OCI-M1 (cell line): ENCODE measurements around the gene B3GAT1.

Experiments used
- DNase-seq: peaks from one replicate; lab custom pipeline; 2025; lab: John Stamatoyannopoulos, UW

B3GAT1 gene

DNA sequence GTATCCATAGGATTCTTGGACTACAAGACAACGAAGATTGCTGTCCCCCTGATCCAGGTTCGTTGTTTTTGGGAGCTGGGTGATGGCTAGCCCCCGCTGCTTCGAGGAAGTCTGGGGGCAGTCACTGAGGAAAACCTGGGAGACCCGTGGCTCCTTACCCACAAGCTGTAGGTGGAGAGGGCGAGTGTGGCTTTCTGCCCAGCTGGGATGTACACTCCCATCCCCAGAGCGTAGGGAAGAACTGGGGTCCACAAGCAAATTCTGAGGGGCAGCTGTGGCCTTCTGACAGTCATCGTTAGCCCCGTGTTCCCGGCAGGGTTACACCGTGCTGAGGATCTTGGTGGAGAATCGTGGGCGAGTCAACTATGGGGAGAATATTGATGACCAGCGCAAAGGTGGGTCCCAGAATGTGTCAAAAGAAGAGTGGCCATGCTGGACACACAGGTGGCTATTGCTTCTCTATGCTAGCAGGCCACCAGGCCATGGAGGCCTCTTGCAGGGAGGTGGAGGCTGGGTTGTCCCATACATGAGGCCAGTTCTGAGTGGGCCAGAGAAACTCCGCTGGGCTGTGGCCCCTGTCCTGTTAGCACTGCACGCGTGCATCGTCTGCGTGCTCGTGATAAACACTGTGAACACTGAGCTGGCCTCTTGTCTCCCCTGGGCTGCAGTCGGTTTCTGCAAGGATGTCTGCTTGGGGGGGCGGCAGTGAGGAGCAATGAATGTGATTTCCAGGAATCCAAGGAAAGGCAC is 40.4 kb downstream of the B3GAT1 start:
- DNase-seq, result no peak

DNA sequence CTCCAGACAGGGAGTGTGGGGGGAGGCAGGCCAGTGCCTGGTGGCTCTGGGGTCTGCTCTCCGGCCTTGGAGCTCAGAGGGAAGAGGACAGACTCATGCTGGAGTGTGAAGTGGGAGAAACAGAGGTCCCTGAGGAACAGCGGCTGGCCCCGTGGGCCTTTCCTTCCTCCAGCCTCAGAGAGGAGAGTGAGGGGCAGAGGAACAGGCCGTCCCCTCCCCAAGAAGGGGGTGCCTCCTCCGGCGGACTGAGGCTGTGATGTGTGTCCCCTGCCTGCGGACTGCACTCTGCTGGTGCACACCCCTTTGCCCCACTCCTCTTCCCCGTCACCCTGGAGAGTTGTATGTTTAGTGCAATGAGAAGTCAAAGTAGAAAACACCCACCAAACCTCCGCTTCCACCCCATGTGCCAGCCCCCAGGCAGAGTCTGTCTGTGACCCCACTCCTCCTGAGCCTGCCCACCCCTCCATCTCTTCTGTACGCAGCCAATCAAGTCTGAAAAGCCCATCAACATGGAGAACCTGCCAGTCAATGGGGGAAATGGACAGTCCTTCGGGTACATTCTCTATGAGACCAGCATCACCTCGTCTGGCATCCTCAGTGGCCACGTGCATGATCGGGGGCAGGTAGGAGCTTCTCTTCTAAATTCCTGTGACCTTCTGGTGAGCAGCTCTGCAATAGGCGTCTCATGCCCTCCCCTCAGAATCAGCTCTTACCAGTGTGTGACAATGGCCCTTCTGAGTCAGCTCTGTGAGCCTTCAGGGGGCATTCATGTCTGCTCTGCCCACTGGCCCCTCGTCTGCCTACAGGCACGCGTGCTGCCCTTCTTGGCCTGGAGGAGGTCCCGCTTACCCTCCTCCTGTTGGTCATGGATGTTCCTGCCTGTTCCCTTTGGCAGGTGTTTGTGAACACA is 41.3 kb downstream of the B3GAT1 start:
- no peak for DNase-seq

DNA sequence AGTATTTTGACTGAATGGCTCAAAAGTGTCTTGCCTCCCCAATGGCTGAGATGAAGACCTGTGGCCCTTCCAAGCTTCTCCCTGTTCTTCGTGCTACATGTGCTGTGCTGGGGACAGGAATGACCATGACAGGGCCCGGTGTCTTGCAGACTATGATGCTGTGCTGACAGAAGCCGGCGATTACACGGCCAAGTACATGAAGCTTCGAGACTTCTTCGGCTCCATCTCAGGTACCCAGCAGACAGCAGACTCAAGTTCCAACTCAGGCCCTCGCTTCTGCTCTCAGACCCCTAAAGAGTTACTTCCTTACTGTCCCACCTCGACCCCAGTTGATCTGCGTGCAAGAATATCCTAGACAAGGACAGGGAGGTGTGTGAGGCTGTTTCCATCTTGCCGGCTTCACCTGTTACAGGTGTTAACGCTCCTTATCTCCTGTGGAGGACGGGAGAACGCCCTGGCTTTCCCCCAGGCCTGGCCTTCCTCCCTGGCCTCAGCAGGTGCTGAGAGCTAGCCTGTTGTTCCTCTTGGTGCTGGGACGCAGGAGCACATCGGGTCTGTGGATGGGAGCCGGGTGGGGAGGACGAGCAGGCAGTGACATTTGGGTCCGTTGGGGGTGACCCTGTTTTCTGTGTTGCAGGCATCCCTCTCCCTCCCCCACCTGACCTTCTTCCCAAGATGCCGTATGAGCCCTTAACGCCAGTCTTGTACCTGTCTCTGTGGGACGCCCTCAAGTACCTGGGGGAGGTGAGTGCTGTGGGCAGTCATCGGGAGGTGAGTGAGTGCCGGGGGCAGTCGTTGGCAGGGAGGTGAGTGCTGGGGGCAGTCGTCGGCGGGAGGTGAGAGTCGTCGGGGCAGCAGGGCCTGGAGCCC is 42.2 kb downstream of the B3GAT1 start:
- no peak for DNase-seq

DNA sequence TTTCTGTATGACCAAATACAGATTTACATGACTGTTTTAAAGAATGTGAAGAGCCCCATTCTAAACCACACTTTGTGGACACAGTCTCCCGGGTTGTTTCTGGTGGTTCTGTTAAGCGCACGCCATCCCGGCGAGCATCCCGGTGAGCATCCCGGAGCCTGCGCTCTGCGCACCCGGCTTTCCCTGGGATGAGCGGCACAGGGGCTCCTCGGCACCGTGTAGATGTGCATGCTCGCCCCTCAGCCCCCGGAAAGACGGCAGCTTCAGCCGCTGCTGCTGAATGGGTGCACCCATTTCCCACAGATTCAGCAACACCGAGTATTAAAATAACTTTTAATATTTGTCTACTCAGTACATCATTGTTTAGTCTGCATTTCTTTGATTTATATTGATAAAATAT is 44.3 kb downstream of the B3GAT1 start:
- DNase-seq, result no peak

DNA sequence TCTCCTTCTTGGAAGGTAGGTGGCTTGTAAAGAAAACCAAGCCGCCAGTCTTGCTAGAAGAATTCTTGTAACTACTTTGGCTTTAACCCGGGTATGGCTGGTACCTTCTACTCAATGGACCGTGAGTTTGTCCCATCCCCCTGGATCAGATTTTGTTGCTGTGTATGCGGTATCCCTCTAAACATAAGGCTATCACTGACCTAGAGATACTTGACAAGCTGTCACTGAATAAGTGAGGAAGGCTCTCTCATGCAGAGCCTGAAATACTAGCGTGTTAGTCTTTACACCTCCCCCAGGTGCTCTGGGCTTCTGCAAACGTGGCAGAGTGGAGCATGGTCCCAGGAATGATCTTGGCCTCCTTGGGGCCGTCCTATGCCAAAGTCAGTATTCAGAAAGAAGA is 45.8 kb downstream of the B3GAT1 start:
- DNase-seq, result no peak

DNA sequence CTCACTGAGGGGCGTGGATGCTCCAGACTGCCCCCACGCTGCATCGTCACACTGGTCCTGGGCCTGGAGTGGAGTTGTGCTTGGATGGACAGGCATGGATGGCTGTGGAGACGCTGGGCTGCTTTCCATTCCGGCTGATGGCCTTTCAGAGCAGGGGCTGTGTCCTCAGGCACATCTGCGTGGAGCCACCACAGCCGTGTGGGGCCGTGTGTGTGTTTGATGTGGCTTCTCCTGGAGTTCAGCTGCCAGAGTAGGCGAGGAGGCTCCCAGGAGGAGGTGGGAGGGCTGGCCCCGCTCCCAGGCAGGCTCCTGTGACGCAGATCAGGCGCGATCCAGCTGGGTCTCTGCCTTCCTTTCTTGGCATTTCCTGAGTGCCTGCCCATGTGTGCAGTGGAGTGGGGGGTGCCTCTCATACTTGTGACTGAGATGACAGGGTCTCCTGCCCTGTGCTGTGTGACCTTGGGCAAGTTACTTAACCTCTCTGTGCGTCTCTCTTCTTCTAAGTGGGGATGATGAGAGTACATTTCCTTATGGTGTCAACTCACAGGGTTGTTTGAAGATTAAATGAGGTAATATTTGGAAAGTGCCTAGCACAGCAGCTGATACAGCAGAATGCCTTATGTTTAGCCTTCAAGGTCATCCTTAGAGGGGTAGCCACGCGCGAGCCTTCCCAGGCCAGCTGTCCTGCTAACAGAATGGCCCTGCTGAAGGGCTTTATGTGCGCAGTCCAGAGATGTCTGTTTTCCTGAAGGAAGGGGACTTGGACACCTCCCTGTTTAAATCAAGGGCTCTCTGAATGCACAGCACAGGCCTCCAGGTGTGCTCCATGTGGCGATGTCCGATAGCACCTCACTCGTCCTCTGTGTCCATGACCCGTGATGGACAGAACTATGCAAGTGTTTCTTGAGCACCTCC is 46.8 kb downstream of the B3GAT1 start:
- DNase-seq, result no peak

DNA sequence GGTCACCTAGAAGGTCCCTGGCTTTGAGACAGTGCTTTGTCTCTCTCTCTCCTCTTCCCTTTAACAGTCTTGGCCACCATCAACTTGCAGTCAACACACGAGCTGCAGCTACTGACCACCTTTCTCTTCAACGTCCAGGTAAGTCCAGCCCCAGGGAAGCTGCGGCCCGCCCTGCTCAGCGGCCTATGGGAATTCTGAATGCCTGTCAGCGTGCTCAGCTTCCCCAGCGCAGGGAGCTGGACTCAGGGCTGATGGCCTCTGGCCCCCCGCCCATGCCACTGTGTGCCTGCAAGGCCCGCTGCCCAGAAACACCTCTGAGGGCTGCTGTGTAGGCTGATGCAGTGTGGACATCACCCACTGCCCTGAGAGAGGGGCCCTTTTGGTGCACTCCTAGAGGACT is 47.8 kb downstream of the B3GAT1 start:
- no peak for DNase-seq

DNA sequence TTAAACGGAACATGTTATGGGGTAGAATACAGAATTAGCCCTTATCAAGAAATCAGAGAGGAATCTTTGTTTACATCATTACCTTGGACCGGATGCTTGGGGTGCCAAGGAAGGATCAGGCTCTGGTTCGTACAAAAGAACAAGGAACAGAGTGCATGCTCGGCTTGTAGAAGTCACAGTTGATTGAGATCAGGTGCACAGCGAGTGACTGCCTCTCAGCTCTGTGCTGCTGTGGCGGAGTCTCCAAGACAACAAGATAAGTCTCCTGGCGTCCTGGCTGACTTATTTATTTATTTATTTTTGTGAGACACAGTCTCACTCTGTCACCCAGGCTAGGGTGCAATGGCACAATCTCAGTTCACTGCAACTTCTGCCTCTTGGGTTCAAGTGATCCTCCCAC is 48.5 kb downstream of the B3GAT1 start:
- peak; percentile 6 for DNase-seq

DNA sequence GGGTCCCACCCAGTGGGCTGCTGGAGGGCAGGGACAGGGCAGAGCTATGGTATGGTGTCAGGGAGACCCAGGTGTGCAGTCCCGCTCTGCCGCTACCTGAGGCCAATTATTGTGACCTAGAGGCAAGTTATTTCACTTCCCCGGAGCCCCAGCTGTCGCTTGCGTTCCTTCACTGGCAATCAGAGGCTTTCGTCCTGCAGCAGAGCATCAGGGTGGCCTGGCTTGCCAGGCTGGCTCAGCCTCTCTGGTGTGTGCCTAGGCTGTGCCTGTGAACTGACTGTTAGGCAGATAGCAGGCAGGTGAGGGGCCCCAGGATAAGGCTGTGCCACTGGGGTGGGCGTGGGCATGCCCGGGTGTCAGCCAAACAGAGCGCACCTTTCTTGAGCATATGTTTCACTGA is 48.9 kb downstream of the B3GAT1 start:
- no peak for DNase-seq

DNA sequence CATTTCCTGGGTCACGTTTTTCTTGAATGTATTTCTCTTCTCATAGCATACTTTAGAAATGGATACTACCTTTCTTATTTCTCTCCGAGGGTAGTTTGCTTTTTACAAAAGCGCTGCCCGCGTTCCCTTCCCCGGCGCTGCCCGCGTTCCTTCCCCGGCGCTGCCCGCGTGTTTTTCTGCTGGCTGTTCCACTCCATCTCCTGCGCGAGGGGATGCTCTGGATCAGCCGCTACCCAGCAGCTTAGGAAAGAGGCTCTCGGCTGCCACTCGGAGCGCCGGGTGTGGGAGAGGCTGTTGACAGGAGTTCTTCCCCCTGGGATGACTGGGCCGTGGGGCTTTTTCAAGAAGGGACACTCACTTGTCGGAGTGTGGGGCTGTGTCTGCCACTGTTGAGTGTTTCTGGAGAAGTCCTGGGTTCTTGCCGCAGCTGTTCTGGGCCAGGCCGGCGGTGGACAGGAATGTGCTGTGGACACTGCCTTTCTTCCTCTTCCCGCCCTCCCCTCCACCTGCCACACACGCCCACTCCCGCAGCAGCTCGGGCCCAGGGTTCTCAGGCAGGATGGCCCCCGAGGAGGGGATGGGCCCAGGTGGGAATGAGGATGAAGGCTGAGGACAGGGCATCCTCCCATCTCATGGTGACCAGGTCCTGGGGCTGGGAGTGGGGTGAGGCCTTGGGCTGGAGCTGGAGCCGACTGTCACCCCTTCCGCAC is 49.7 kb downstream of the B3GAT1 start:
- no peak for DNase-seq

DNA sequence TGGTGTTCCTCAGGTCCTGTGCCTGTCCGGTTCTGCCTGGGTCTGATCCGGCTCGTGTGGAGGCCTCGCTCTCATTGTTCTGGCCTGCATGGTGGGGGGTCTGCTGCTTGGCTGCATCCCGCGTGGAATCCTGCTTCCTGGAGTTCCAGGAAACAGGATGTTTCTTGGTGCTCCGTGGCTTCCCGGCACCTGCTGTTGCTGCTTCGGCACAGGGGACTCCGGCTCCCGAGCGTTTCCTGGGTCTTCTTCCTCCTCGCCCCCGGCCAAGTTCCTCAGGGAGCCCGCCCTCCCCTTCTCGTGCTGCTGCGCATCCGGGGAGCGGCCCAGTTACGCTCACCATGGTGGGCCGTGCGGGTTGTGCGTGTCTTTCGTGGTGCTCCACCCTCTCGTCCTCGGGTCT is 50.4 kb downstream of the B3GAT1 start:
- DNase-seq, result no peak

DNA sequence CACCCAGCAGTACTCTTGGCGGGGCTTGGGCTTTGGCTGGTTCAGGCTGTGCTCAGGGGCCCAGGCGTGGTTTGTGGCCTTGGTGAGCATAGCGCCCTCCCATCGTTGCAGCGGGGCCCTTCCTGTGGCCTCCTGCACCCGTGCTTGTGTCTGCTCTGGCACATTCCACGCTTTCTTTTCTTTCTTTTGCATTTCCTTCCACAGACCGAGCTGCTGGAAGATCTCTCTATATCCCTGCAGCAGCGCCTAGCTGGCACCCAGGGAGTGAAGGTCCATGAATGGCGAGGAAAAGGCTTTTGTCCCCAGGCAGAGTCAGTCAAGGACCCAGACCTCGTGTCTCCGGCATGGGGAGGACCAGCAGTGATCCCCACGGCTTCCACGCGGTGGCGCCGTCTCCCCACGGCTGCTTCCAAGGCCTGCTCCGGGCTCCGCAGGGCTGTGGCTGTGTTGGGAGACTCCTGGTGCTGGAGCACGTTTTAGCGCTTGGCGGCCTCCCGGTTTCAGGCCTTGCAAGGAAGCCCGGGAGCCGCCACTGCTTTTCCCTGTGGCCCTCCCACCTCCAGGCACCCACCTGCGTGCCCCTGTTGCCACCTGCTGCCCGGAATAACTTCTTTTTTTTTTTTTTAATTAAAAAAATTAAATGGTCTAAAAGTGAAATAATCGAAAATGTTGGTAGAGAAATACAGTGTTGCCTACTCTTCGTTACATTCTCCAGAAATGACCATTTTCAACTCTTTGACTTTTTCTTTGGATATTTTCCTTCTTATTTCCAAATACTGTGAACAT is 51.8 kb downstream of the B3GAT1 start:
- peak; percentile 93 for DNase-seq

DNA sequence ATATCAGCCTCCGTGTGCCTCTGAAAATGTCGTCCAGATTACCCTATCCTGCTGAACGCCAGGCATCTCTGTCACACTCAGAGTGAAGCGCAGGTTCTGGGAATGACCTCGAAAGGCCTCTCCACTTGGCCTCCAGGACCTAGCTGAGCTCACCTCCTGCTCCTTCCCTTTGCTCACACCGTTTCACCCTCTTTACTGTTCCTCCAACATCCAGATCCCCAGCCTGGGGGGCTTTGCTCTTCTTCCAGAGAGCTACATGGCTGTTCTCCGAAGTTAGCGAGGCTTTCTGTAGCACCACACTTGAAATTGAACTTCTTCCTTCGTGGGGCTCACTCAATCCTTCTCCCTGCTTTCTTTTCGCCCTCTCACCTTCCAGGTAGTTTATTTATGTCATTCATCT is 52.4 kb downstream of the B3GAT1 start:
- no peak for DNase-seq

DNA sequence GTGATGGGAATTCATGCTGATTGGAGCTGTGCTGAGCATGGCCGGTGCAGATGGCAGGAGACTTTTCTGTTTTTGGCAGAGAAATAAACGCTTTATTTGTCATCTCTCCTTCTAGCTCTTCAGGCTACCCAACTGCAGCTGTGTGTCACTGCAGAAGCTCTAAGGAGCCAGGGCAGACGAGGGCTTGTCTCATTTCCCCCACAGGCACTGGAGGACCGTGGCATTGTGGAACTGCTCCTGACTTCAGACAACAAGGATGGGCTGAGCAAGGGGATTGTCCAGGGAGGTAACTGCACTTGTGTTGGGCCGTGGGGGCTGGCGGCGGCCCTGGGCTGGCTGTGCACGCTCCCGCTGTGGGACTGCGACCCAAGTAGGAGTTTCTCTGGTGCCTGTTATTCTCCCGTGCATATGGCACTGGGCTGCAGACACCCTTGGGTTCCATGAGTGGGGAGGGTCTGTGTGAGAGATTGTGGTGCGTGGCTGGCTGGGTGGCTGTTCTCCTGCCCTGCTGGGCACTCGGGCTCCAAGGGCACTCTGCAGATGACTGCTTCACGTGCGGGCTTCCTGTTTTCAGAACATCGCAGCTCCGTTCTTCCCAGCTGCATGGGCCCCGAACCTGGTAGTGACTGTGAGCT is 53.1 kb downstream of the B3GAT1 start:
- no peak for DNase-seq

DNA sequence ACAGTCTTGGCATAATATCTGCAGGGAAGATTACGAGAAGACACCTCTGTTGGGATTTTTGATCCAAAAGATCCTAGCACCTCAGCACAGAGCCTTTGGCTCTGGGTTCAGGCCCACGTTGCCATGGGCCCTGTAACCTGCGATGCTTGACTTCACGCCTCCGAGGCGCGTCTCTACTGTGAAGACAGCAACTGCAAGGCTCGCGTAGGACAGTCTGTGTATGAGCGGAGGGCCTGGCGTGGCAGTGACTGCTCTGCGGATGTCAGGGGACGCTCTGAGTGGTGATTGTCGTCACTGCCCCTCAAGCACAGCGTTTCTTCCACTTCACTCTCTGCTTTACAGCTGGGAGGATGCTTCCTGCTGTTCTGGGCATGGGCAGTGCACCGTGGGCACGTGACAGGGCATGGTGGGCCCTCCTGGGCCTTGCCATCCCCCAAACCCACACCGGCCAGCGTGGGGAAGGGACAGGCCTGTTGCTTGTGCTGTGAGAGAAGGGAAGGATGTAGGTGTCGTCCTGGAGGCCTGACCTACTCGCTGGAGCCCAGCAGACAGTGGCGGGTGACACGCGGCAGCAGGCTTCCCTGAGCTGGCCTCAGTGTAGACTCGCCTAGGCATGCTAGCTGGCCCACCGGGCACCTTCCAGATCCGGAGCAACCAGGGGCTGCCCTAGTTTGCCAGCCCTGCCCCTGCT is 53.7 kb downstream of the B3GAT1 start:
- DNase-seq, result no peak

DNA sequence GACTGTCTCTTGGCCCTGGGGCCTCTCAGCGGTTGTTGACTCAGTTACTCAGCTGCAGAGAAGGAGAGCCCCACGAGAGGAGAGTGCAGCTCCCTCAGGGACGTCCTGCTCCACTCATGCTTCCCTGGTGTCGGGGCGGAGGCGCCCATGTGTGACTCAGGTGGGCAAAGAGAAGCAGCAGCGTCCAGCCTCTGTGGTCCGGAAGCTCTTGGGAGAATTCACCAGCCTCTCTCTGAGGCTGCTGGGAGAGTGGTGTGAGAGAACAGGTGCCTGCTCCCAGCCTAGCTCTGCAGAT is 54.5 kb downstream of the B3GAT1 start:
- DNase-seq, result no peak

DNA sequence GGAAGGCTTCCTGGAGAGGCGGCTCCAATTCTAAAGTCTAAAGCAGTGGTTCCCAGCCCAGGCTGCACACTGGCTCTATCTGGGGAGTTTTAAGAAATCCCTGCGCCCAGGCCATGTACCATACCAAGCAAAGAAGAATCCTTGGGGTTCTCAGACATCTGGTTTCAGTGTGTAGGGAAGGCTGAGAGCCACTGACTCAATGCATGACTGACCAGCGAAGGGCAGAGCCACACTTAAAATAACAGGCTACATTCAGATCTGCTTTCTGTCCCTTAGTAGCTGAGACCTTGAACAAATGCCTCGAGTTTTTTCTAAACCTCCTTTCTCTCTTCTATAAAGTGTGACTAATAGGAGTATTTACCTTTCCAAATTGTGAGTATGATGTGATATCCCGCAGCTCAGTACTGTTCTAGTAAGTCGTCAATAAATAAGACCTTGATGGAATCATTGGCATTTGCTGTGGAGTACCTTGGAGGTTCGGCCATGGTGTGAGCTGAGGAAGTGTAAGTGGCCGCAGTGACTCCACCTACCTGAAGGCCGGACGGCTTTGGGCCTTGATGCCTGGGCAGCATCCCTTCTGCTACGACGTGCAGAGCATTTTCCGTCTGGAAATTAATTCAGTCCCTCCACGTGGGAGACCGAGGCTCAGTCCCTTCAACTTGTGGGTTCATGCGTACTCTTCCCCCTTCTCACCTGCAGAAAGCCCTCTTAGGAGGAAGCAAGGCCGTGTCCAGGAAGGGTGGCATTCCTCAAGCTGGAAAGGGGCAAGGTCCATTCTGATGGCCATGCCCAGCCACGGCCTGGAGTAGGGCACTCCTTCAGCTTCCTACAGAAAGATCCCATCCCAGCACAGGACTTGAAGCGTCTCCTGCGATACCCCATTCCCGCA is 55.1 kb downstream of the B3GAT1 start:
- no peak for DNase-seq

DNA sequence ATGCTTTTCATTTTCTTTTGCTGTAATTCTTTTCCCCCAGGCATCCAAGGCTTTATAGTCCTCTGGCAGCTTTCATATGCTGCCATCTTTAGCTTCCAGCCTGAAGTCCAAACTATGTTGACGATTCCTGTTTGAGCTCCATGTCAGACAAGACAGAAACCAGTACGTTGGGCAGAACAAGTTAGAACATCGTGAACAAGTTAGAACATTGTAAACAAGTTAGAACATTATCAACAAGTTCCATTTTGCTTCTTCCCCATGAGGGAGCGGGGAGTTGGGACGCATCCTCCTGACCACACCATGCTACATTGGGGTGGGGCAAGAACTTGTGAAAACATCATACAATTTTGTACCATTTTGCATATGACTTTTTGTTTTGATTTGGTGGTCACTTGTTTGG is 56.4 kb downstream of the B3GAT1 start:
- DNase-seq, result no peak
